BJ (cell line): ENCODE results near the gene NADK2. TPM values are rescaled to one million over a fixed set of nuclear protein-coding genes. Genes with fewer than 3 reads are reported as not detected.

ENCODE experiments used
- CTCF ChIA-PET: fragments of 350-600 bp; formaldehyde crosslinking; extraction: SDS; loops from one replicate; lab custom pipeline; 2021; ENCODE audit warnings: antibody characterized with exemption, inconsistent platforms; lab: Yijun Ruan, JAX
- POLR2A ChIA-PET: fragments of 300-600 bp; sonication (Branson Sonifier 250); formaldehyde crosslinking; extraction: SDS; loops from one replicate; lab custom pipeline; 2021; ENCODE audit warnings: antibody characterized with exemption; lab: Charles Lee
- DNase-seq: peaks from one replicate; pipeline ENCODE4 v3.0.0-alpha.2; 2011; ENCODE audit warnings: low read depth
- H3K27me3 ChIP-seq: 2 replicates; pipeline ENCODE4 v1.6.0; 2011; ENCODE audit warnings: low read length; ENCODE audit not compliant: control insufficient read depth, insufficient read depth
- H3K36me3 ChIP-seq: 2 replicates; pipeline ENCODE4 v1.5.1; 2011; ENCODE audit warnings: low read length; ENCODE audit not compliant: control insufficient read depth, insufficient read depth
- H3K4me3 ChIP-seq: 2 replicates; pipeline ENCODE4 v1.5.1; 2011; ENCODE audit warnings: low read depth, mild to moderate bottlenecking, control low read depth, low read length
- polyA plus RNA-seq: library from polyadenylated mRNA; depleted of rRNA; stranded (reverse); fragments of >200 nt; gene quantifications from 2 replicates; pipeline ENCODE4 v1.2.3, GENCODE V29; 2011
- TF ChIP-seq, protein P1 (sequence below): IDR thresholded peaks from 2 replicates; pipeline ENCODE4 v1.5.1; 2011; ENCODE audit warnings: low read depth, mild to moderate bottlenecking, control low read depth, inconsistent platforms, low read length, moderate library complexity; ENCODE audit not compliant: insufficient read depth

Gene NADK2
- polyA plus RNA-seq, 1 experiment = 7.2 TPM

DNA sequence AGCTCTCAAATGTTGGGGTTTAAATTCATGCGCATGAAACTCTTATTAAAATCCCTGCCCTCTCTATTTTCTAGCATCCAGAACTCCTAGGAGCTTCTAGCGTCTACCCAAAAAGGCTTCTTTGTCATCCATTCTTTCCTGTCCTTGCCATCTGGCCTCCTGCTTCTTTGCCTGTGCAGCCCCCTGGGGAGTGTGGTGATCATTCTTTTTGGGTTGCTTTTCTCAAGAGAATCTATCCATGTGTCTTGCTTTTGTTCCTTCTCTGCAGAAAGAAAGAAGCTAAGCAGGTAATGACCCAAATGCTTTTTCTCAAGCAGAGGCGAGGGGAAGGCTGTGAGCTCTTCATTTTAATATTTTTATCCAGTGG is 63.2 kb downstream of the NADK2 start:
- no peak for DNase-seq
- ChIA-PET CTCF (interaction anchor here (0.7 to 2.6 kb wide), 13 partner anchors 9 to 129 kb away, joined by 3 to 12 read pairs (median 4); partner anchors contain the start of genes LMBRD2, RANBP3L and SKP2), POLR2A (no interaction called here)
- H3K4me3 ChIP-seq = no peak overlapping the region
- H3K36me3 ChIP-seq = peaks cover 5% of the 10 kb centered on the region
- H3K27me3 ChIP-seq = no peaks in the 10 kb centered on the region
- TF ChIP-seq, protein P1, sequence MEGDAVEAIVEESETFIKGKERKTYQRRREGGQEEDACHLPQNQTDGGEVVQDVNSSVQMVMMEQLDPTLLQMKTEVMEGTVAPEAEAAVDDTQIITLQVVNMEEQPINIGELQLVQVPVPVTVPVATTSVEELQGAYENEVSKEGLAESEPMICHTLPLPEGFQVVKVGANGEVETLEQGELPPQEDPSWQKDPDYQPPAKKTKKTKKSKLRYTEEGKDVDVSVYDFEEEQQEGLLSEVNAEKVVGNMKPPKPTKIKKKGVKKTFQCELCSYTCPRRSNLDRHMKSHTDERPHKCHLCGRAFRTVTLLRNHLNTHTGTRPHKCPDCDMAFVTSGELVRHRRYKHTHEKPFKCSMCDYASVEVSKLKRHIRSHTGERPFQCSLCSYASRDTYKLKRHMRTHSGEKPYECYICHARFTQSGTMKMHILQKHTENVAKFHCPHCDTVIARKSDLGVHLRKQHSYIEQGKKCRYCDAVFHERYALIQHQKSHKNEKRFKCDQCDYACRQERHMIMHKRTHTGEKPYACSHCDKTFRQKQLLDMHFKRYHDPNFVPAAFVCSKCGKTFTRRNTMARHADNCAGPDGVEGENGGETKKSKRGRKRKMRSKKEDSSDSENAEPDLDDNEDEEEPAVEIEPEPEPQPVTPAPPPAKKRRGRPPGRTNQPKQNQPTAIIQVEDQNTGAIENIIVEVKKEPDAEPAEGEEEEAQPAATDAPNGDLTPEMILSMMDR = no peak

DNA sequence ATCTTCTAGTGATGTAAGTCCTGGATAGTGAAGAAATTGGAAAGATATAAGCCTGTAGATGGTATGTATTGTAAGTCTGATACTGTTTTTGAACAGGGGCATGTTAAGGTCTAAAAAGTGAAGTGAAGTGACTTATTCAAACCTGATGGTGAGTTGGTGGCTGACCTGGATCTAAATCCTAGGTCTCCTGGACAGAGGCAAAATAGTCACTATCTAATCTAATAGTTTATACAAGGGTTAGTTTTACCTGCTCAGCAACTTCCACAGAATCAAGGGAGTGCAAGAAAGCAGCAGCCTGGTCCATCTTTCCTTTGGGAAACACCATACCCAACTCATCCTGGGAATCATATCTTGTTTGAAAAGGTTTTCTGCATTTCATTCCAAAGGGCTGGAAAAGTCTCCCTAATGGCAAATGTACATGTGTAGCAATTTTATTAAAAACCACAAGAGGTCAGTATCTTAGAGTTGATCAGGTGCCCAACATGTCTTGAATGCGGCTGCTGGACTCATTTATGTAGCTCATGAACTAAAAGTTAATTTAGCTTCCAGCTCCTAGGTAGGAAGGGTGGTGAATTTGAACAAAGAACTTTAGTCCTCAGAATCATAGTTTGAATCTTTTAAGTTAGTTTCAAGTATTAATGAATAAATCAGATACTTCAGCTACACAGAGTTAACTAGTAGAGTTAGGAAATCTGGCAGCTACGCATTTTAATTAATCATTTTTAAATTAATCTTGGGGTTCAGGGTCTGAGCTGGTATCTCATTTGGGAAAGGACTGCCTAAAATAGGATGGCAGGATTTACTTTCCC is 63.8 kb downstream of the NADK2 start:
- no peak overlapping the region for H3K4me3 ChIP-seq
- CTCF ChIA-PET = interaction anchor here (0.6 to 2.6 kb wide), 15 partner anchors 8 to 130 kb away, joined by 3 to 12 read pairs (median 4); partner anchors contain the start of genes LMBRD2, NADK2, RANBP3L and SKP2
- no peak for DNase-seq
- TF ChIP-seq, protein P1 = peak; percentile 58
- no peaks in the 10 kb centered on the region for H3K27me3 ChIP-seq
- peaks cover 9% of the 10 kb centered on the region for H3K36me3 ChIP-seq
- POLR2A ChIA-PET = no interaction called here

DNA sequence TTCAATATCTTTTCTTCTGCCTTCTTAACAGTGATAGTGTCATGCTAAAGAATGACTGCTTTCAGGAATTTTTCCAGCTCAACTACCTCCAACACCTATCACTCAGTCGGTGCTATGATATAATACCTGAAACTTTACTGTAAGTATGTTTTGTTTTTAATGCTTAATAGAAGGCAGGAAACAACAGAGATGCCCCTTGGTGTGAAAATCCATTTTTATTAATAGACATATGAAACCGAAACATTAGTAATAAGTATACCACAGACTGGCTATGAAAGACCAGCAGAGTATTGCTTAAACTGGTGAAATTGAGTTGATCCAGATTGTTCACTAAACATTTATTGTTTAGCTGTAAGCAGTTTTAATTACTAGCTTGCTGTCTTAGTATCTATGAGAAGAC is 64.6 kb downstream of the NADK2 start:
- ChIA-PET CTCF (interaction anchor here (0.6 to 2.6 kb wide), 7 partner anchors 19 to 430 kb away, joined by 3 to 12 read pairs (median 5); partner anchors contain the start of genes LMBRD2, RANBP3L and SKP2), POLR2A (interaction anchor here (0.8 kb wide), 1 partner anchor 24 kb away, joined by 3 read pairs; no protein-coding TSS in a partner anchor)
- Histone ChIP-seq H3K27me3 (no peaks in the 10 kb centered on the region), H3K36me3 (peaks cover 9% of the 10 kb centered on the region), H3K4me3 (no peak overlapping the region)
- DNase-seq = no peak
- TF ChIP-seq, protein P1 = no peak

DNA sequence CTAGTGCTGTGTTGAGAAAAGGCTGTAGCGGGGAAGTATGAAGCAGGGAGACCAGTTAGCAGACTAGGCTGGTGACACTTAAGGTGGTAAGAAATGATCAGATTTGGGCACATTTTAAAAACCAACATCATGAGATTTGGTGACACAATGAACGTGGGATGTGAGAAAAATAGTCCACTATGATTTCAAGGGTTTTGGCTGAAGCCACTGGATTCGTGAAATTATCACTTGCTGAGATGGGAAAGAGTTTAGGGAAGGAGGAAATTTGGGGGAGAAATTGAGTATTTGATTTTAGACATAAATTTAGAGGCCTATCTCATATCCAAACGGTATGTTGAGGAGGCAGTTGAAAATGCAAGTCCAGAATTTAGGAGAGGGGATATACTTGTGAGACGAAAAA is 66.7 kb downstream of the NADK2 start:
- Histone ChIP-seq H3K36me3 (peaks cover 8% of the 10 kb centered on the region), H3K4me3 (no peak overlapping the region), H3K27me3 (no peaks in the 10 kb centered on the region)
- ChIA-PET CTCF (interaction anchor here (0.6 to 1.5 kb wide), 2 partner anchors 38 to 518 kb away, joined by 3 read pairs; no protein-coding TSS in a partner anchor), POLR2A (no interaction called here)
- no peak for DNase-seq
- TF ChIP-seq, protein P1 = no peak

DNA sequence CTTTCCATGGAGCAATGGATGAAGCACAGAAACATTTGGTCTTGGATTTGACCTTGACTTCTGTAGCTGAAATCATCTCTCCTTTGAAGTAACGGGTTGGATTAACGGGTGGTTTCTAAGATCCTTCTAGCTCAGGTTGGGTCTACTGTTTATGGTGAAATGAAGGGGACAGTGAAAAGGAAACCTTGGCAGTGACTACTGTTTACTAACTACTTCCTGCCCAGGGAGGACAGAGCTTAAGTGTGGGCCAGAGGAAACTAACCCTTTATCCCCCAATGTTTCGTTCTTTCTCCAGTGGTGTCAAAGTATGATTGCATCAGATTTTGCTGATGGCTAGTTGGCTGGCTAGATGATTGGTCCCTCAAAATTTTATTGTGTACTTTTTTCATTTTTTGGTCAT is 67.6 kb downstream of the NADK2 start:
- no peak overlapping the region for H3K4me3 ChIP-seq
- H3K36me3 ChIP-seq = peaks cover 8% of the 10 kb centered on the region
- TF ChIP-seq, protein P1 = no peak
- no peak for DNase-seq
- ChIA-PET POLR2A (no interaction called here), CTCF (interaction anchor here (1.0 to 1.5 kb wide), 2 partner anchors 16 to 519 kb away, joined by 3 to 4 read pairs; no protein-coding TSS in a partner anchor)
- H3K27me3 ChIP-seq = no peaks in the 10 kb centered on the region
